GM18517 (cell line): ENCODE data around the gene PABPN1L.
"Not testable (repeated sequence)": the region's sequence is repeated elsewhere in the genome, so short reads cannot be mapped to it uniquely, and the experiment has no call there.

Experiments
- ATAC-seq: cut with Tn5 transposase; IDR thresholded peaks from one replicate; pipeline ENCODE4 v1.9.1; 2021; ENCODE audit warnings: mild to moderate bottlenecking, moderate library complexity; ENCODE audit not compliant: unreplicated experiment

PABPN1L gene

DNA sequence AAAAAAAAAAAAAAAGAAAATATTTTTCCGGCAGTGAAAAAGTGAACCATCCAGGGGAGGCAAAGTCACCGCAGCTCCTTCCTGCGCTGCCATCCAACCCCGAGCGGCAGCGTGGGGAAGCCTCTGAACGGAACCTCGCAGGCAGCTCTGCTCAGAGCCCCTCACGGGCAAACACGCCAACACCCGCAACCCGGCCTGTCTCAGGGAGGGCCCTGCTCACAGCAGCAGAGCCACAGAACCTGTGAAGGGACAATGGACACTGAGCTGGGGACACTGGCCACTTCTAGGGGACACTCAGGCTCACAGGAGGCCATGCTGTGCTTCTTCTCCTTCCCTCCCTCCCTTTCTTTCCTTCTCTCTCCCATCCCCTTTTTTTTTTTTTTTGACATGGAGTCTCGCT, 33.4 kb downstream of the PABPN1L start:
- no peak for ATAC-seq

DNA sequence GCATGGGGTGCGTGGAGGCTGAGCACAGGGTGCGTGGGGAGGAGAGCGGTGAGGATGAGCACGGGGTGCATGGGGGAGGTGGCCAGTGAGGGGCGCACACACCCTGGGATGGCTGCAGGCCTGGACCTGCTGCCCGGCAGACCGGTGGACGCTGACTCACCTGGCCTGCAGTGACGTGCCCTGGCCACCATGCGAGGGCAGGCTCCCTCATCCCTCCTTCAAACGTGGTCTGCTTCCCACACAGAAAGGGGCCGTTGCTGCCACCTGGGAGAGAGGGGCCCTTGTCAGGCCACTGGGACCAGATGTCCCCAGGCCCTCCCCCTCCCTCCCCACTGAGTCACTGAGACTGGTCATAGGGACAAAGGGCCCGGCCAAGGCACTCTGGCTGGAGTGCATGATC, 34.6 kb downstream of the PABPN1L start:
- ATAC-seq = no peak

DNA sequence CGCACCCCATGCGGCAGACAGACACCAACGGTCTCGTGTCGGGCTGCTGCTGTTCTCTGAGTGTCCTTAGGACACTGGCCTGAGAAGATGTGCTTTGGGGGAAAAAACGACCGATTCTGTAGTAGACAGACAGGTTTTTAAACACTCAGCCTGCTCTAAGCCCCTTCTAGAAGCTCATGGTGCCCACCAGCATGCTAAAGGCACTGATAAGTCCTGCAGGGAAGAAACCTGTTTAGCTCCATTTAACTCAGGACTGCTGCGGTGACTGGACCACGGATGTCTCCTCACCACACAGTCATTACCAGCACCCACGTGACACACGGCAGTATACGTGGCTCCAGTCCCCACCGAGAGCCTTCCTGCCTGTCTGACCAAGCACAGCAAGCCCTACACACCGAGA, 35.7 kb downstream of the PABPN1L start:
- ATAC-seq = no peak

DNA sequence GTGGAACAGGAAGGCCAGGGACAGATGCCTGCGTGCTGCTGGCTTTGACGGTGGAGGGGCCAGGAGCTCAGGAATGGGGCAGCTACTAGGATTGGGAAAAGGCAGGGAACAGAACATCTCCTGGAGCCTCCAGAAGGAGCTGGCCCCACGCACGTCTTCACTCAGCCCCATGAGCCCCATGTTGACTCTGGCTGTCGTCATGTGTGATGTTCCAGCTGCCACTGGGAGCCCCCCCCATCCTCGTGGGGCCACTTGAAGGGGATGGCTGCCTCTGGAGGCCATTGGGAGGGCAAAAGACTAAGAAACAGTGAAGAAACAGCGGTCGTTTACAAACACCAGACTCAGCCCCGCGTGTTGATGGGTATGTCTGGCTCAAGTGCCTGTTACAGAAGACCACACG, 36.2 kb downstream of the PABPN1L start:
- no peak for ATAC-seq

DNA sequence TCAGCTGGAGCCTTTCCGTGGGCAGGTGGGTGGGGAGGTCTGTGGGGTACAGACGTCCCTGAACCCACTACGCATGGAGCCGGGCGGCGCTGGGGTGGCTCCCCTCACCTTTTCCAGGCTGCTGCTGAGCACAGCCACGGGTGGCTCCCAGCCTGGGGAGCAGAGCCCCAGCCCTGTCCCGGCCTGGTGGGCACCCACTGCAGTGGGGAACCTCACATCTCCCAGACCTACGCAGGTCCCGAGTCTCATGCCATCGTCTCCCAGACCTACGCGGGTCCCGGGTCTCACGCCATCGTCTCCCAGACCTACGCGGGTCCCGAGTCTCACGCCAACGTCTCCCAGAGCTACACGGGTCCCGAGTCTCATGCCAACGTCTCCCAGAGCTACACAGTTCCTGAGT, 37.7 kb downstream of the PABPN1L start:
- no peak for ATAC-seq

DNA sequence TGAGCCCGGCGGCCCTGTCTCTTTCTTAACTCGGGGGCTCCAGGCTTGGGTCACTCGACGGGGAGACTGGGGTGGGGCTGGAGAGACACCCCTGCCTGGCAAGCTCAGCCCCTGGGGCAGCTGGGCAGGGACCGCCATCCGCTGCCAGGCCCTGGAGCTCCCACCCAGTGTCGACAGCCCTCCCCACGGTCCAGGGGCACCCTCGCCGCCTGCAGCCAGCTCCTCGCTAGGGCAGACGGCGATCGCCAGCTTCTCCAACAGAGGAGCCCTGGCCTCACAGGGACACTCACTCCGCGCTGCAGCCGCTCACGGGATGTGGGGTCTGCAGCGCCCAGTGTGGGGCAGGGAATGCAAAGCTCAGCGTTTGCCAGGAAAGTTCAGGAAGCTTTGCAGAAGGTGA, 38.7 kb downstream of the PABPN1L start:
- no peak for ATAC-seq

DNA sequence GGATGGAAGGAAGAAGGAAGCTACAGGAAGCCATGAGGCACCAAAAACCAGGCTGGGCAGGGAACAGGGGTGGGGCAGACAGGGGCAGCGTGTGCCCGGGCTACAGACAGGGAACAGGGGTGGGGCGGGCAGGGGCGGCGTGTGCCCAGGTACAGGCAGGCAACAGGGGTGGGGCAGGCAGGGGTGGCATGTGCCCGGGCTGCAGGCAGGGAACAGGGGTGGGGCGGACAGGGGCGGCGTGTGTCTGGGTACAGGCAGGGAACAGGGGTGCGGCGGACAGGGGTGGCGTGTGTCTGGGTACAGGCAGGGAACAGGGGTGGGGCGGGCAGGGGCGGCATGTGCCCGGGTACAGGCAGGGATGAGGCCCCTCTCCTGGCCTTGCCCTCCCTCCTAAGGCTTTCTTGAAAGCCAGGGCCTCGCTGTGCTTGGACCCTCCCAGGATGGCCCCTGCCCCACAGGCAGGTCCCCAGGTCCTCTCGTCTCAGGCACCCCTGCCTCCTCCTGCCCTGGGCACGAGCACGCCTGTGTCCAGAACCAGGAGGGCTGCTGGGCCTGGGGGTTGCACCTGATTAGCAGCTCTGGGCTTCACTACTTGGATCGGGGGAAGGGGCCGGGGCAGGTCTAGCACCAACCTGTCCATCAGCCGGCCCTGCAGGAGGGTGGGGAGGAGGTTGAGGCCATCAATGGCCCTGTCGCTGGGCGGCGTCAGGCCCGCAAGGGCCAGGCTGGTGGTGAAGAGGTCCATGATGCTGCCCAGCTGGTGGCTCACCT, 40.2 kb downstream of the PABPN1L start:
- ATAC-seq = no peak

DNA sequence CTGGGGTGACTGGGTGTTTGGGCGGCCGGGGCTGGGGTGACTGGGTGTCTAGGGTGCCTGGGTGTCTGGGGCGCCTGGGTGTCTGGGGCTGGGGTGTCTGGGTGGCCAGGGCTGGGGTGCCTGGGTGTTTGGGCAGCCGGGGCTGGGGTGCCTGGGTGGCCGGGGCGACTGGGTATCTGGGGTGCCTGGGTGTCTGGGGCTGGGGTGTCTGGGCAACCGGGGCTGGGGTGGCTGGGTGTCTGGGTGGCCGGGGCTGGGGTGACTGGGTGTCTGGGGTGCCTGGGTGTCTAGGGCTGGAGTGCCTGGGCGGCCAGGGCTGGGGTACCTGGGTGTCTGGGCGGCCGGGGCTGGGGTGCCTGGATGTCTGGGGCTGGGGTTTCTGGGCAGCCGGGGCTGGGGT, 41.3 kb downstream of the PABPN1L start:
- no peak for ATAC-seq

DNA sequence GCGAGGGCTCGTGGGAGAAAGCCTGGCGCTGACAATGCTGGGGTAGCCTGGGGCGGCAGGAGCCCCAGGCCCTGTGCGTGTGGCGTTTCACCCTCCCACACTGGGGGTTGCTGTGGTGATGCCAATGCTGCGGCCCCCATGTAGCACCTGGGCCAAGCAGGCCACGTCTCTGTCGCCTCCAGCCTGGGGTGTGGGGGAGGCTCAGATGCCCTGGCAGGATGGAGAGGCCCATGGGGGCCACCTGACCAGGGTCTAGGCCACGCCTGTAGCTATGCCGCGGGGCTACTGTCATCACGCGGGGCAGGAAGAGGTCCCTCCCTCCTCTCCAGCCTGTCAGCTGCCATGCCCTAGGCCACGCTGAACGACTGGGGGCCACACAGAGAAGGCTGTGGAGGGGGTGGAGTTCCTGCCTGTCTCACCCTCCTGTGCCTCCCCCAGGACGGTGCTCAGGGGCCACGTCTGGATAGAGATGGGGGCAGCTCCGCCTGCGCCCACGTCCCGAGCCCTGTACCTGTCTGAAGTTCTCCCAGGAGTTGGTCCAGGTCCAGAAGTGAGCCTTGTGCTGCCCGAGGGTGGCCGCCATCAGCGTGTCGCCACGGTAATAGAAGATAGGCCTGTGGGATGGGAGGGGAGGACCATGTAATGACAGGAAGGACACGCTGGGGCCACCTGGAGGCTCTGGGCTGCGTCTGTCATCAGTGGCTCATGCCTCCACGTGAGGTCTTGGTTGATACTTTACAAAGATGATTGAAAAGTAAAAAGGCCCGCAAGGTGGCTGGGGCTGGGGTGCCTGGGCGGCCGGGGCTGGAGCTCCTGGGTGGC, 42.0 kb downstream of the PABPN1L start:
- ATAC-seq = no peak

DNA sequence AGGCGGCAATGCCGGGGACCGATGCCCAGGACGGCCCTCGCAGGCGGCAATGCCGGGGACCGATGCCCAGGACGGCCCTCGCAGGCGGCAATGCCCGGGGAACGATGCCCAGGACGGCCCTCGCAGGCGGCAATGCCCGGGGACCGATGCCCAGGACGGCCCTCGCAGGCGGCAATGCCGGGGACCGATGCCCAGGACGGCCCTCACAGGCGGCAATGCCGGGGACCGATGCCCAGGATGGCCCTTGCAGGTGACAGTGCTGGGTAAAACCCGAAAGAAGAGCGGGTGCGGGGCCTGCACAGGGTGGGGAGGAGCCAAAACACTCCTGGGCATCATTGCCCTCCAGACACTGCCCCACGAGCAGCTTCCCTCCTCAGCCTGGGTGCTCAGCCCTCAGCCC, 42.8 kb downstream of the PABPN1L start:
- ATAC-seq = not testable (repeated sequence)

DNA sequence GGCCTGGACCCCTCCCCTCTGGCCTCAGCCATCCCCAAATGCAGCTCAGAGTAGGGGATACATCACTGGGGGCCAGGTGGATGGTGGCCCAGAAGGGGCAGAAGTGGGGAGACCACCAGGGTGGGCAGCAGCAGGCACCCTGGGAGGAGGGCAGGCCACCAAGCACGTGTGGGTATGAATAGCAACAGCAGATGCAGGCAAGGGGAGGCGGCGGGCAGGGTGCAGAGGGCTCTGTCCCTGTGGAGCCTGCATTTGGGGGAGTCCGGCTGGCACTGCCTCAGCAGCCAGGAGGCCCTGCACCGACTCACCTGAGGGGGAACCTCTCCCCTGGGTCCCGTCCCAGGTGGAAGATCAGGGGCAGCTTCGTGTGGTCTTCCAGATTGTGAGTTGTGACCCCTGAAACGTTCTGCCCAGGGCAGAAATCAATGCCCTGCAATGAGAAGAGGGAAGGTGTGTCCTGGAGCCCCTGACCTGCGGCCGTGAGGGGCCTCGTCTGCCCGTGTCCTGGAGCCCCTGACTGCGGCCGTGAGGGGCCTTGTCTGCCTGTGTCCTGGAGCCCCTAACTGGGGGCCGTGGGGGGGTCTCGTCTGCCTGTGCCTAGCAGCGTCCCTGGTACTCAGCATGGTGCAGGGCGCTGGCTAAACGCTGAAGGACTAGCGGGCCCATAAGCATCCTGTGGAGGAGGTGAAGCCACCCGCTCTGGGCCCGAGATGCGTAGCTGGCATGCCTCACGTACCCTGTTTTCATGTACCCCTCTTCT, 44.0 kb downstream of the PABPN1L start:
- no peak for ATAC-seq

DNA sequence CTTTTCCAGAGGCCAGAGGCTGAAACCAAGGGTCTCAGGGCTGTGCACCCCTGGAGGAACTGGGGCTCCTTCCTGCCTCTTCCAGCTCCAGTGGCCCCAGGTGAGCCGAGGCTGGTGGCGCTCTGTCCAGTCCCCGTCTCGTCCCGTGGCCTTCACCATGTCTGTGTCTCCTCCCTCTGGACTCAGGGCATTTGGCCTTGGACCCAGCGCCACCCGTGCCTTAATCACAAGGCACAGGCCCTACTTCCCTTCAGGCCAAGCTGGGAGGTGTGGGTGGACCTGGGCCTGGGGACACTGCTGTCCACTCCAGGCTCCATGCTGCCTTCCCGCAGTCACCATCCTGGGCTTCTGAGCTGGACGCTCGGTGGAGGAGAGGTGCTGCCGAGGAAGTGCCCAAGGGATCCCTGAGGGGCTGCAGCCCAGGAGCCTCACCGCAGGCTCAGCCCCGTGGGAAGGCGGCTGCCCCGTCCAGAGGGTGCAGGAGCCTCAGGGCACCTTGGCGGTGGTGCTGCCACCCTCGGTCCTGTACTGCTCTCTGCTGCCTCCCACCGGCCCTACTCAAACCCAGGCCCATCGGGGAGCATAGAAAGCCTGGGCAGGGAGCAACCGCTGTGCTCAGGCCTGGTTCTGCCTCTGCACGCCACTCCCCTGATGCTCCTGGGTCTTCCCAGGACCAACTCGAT, 45.2 kb downstream of the PABPN1L start:
- no peak for ATAC-seq

DNA sequence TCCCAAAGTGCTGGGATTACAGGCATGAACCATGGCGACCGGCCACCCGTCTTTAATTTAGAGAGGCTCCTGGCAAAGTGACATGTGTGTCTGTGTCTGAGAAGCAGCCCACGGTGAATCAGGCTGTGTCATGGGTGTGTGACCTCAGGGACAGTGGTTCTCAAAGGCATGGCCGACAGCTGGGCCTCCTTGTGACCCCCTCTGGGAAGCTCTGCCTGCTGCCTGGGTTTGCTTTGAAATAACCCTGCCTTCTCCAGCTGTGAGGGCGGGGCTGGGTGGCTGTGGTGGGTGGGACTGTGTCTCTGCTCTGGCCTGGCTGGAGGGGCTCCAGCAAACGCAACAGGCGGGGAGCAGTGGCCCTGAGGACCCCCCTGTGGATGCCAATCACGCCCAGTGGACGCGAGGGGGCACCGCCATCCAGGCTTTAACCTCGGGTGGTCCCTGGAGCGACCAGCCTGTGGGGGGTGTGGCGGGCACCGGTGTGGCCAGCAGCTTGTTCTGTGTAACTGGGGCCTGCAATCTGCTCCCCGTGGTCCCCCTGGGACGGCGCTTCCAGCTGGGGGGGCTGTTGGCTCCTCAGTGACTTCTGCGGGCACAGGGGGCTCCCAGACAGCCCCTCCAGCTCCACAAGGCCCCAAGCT, 46.0 kb downstream of the PABPN1L start:
- ATAC-seq = no peak

DNA sequence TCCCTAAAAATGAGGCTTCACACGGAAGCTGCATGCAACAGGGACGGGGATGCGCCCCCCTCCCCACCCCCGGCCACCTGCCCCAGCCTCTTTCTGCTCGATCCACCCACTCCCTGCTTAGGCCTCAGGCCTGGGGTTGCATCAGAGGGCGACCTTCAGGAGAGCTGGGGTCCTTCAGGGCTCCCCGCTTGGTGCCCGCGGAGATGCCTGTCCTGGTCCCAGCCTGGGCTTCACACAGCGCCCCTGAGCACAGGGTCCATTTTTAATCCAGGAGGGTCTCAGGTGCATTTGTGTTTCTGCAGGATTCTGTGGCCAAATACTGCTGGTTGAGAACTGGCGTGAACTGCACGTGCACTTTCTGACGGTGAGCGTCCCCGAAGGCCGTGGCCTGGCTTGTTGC, 47.3 kb downstream of the PABPN1L start:
- no peak for ATAC-seq

DNA sequence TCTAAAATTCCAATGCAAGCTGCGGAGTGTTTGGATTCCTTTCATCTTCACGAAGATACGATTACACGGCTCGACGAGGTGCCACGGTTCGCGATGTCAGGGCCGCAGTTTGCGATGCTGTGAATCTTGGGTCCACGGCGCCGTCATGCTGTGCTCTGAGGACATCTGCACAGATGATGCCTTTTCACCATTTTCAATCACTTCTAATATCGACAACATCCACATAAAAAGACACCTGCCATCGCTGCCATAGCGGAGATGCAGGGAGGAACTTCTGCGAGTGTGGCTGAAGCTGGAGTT, 47.9 kb downstream of the PABPN1L start:
- ATAC-seq = no peak

DNA sequence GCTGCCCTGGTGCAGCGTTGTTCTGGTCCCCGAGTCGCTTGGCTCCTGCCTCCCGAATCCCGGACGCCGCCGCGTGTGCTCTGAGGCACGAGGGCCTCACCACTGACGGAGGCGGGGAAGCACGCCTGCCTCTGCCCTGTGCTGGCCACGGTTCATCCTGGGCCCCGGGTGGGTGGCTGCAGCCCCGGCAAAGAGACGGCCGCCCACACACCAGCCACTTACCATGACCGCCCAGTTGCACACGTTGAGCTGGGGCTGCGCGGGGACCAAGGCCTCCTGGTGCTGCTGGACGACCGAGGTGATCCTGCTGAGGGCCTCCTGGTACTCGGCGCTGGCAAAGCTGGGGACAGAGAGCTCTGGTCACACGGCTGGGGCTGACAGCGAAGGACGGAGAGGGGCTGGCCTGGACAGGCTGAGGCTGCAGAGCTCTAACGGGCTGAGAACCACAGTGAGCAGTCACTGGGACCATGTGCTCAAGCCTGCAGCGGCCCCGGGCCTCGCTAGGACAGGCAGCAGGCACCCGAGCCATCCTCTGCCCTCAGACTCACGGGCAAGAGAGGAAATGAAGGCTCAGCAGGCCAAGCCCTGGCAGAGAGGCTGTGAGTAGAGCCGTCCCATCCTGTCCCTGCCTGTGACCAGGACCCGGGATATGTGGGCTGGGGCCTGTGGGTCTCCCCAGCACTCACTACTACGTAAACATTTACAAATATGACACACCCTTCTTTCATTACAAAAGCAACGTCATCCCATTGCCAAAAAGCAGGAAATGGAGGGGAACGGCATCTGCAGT, 48.5 kb downstream of the PABPN1L start:
- no peak for ATAC-seq

DNA sequence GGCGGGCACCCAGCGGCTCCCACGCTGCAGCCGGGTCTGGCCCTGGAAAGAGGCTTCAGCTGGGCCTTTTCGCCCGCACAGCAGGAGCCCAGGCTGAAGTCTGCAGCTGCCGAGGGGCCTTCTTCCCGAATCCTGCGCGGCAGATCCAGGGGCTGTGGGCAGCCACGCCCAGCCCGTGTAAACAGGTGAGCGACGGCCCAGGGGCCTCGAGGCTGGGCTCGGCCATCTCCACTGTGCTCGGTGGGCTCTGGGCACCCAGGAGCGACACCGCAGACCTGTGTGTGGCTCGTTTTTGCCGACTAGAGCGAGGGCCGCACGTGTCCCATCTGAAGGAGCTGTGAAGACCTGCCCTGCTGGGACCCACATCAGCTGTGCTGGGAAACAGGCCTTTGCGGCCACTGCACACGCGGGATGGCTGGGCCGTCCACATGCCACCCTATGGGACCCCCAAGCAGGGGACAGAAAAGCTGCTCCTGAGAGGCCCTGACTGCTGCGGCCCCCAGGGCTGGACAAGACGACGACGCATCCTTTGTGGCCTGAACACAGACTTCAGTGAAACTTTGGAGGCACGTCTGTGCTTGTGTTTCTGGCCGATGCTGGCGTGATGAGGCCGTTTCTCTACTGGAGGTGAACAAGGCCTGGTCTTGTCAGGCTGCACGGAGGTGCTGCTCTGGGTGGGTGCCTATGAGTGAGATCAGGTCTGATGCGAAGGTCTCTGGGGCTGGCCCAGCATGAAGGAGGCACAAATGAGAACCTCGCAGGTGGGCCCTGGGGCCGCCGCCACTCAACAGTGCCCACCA, 49.5 kb downstream of the PABPN1L start:
- ATAC-seq = no peak

DNA sequence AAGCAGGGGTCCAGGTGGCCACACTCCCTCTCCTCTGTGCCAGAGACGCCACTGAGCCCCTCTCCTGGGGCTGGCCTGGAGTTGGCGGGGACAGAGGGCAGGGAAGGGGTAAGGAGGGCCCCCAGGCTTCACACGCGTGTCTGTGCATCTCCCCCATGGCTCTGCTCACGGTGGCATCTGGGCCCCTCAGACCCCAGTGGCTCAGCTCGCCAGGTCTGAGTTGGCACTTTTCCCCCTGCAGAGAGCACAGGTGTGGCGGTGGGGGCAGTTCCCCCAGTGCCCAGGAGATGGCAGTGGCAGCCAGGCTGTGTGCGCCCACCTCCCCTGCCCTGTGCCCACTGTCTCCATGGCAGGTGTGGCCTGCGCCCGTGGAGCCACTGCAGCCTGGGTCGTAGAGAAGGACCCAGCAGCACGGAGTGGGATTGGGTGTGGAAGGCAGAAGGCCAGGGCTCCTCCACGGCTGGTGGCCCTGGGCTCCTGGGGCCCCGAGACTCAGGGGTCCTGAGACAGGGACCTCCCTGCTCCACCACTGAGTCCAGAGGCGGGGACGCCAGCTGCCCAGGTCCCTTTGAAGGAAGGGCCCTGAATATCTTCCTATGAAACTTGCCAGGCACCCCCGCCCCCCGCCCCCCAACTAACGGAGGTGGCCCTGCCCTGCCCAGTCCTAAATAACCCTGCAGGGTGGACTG, 50.4 kb downstream of the PABPN1L start:
- ATAC-seq = no peak

DNA sequence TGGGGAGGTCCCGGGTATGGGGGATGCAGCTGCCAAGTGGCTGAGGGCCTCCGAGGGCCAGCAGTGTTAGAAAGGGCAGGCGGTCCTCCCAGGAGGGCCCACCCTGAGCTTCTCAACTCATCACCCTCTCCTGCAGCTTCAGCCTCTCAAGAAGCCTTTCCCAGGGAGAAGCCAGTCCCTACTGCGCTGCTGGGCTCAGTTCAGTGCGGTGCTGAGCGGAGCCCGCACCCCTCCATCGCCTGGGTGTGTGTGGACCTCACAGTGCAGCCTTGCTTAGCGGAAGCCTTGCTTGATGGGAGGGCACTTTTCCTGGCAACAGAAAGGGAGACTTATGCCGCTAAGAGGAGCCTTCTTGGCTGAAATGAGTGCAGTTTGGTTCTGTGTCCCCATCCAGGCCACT, 51.2 kb downstream of the PABPN1L start:
- ATAC-seq = no peak
